PC-3 (cell line): Measurements from ENCODE around the gene AACS. TPM values are rescaled to one million over a fixed set of nuclear protein-coding genes. Genes with fewer than 3 reads are reported as not detected.

Source experiments
- ATAC-seq: fragments of 200-7000 bp; cut with Tn5 transposase; 2 replicates; pipeline ENCODE4 v1.9.1; 2020; ENCODE audit warnings: mild to moderate bottlenecking, moderate library complexity
- BruUV-seq: library from RNA; stranded (reverse); fragments of 400-500 nt; replicated peaks from 2 replicates; lab custom pipeline; 2021; lab: Mats Ljungman, UMichigan
- CTCF ChIA-PET: fragments of 300-600 bp; sonication (Branson Sonifier 250); formaldehyde crosslinking; loops from one replicate; lab custom pipeline; 2022; ENCODE audit warnings: antibody characterized with exemption; lab: Charles Lee
- POLR2A ChIA-PET: fragments of 300-600 bp; sonication (Branson Sonifier 250); formaldehyde crosslinking; loops from one replicate; lab custom pipeline; 2022; ENCODE audit warnings: antibody characterized with exemption; ENCODE audit not compliant: unreplicated experiment; lab: Charles Lee
- DNase-seq: peaks from one replicate; pipeline ENCODE4 v3.0.0-alpha.2; 2015
- H2AFZ ChIP-seq: fragments of 300-600 bp; sonication (generic); 2 replicates; pipeline ENCODE4 v1.6.0; 2016; ENCODE audit warnings: antibody characterized with exemption, low read length
- H3F3A ChIP-seq: fragments of 300-600 bp; sonication (generic); one replicate; pipeline ENCODE4 v1.6.0; 2017; ENCODE audit warnings: antibody characterized with exemption, low read length, control low read depth, mild to moderate bottlenecking; ENCODE audit not compliant: unreplicated experiment
- H3K27ac ChIP-seq: fragments of 300-600 bp; sonication (generic); 2 replicates; pipeline ENCODE4 v1.5.1; 2016; ENCODE audit warnings: mild to moderate bottlenecking, low read length
- H3K27me3 ChIP-seq: fragments of 300-600 bp; sonication (generic); 2 replicates; pipeline ENCODE4 v1.6.1; 2016; ENCODE audit warnings: low read length, mixed read lengths
- H3K36me3 ChIP-seq: fragments of 300-600 bp; sonication (generic); 2 replicates; pipeline ENCODE4 v1.6.1; 2016; ENCODE audit warnings: low read depth, mixed run types, low read length, mixed read lengths
- H3K4me1 ChIP-seq: fragments of 300-600 bp; sonication (generic); 2 replicates; pipeline ENCODE4 v1.5.1; 2016; ENCODE audit warnings: low read length; ENCODE audit not compliant: insufficient read depth
- H3K4me2 ChIP-seq: fragments of 300-600 bp; sonication (generic); 2 replicates; pipeline ENCODE4 v1.6.0; 2016; ENCODE audit warnings: low read length
- H3K4me3 ChIP-seq: fragments of 300-600 bp; sonication (generic); 2 replicates; pipeline ENCODE4 v1.5.1; 2016; ENCODE audit warnings: mild to moderate bottlenecking, low read length, mixed read lengths
- H3K79me2 ChIP-seq: fragments of 300-600 bp; sonication (generic); 2 replicates; pipeline ENCODE4 v1.6.1; 2017; ENCODE audit warnings: low read length, mixed read lengths
- H3K9ac ChIP-seq: fragments of 300-600 bp; sonication (generic); 2 replicates; pipeline ENCODE4 v1.6.0; 2016; ENCODE audit warnings: mild to moderate bottlenecking, low read length
- H3K9me2 ChIP-seq: fragments of 300-600 bp; sonication (generic); replicated peaks from 2 replicates; pipeline ENCODE4 v1.6.1; 2016; ENCODE audit warnings: mixed run types, low read length, mixed read lengths
- H3K9me3 ChIP-seq: fragments of 300-600 bp; sonication (generic); 2 replicates; pipeline ENCODE4 v1.6.1; 2016; ENCODE audit warnings: low read length, mixed read lengths
- H4K20me1 ChIP-seq: fragments of 300-600 bp; sonication (generic); 2 replicates; pipeline ENCODE4 v1.6.1; 2016; ENCODE audit warnings: low read length, mixed read lengths
- CTCF ChIP-seq: fragments of 300-600 bp; sonication (generic); conservative IDR thresholded peaks from 2 replicates; pipeline ENCODE4 v1.5.1; 2017; ENCODE audit warnings: antibody characterized with exemption, low read depth, mild to moderate bottlenecking, low read length
- EZH2 ChIP-seq: fragments of 300-600 bp; sonication (generic); IDR thresholded peaks from one replicate; pipeline ENCODE4 v1.6.1; 2017; ENCODE audit warnings: antibody characterized with exemption, mild to moderate bottlenecking, low read length; ENCODE audit not compliant: unreplicated experiment
- EZH2phosphoT487 ChIP-seq: fragments of 300-600 bp; sonication (generic); IDR thresholded peaks from 2 replicates; pipeline ENCODE4 v1.6.1; 2018; ENCODE audit warnings: mild to moderate bottlenecking, antibody characterized with exemption, low read length, borderline replicate concordance
- intact Hi-C: fragments of 100-400 bp; cut with micrococcal nuclease; formaldehyde crosslinking; loops from 2 replicates; pipeline ENCODE4 v1.9.0; 2023
- total RNA-seq: library from RNA; depleted of rRNA; stranded (reverse); fragments of >200 nt; gene quantifications from 2 replicates; pipeline ENCODE4 v1.2.3, GENCODE V29; 2014

Gene AACS
- total RNA-seq, 1 experiment from 2014 or later: 31.9 TPM

- no peaks in the 10 kb centered on the region for H3K9me3 ChIP-seq
- no peaks in the 10 kb centered on the region for H3K9me2 ChIP-seq
- H3K36me3 ChIP-seq: peaks cover 6% of the 10 kb centered on the region; the same call in 1 of the 2 replicates
- no peak overlapping the region for H3K9ac ChIP-seq
- CTCF ChIA-PET: no interaction called here
- no peak for ATAC-seq
- POLR2A ChIA-PET: no interaction called here
- H3K27me3 ChIP-seq: no peaks in the 10 kb centered on the region
- no TSS peak for BruUV-seq
- no peak for TF ChIP-seq CTCF
- TF ChIP-seq EZH2phosphoT487: no peak
- DNase-seq: no peak
- H4K20me1 ChIP-seq: no peaks in the 10 kb centered on the region
- H3K4me2 ChIP-seq: no peak overlapping the region
- H3K4me3 ChIP-seq: no peak overlapping the region
- no peak overlapping the region for H2AFZ ChIP-seq
- H3K79me2 ChIP-seq: no peaks in the 10 kb centered on the region
- no peaks in the 10 kb centered on the region for H3F3A ChIP-seq
- H3K27ac ChIP-seq: no peak overlapping the region
- H3K4me1 ChIP-seq: no peaks in the 10 kb centered on the region
- intact Hi-C loops: no loop called here
Measured at GRCh38 chr12:125023065-125023464, 42.2 kb upstream of the AACS start.

- Histone ChIP-seq H3K4me1 (no peaks in the 10 kb centered on the region), H3K27ac (no peak overlapping the region), H3K4me3 (no peak overlapping the region), H3K9me3 (no peaks in the 10 kb centered on the region), H3K9ac (no peak overlapping the region), H3F3A (no peaks in the 10 kb centered on the region), H3K9me2 (no peaks in the 10 kb centered on the region), H3K79me2 (no peaks in the 10 kb centered on the region), H4K20me1 (no peaks in the 10 kb centered on the region), H3K36me3 (peaks cover 6% of the 10 kb centered on the region; the same call in 1 of the 2 replicates), H3K4me2 (no peak overlapping the region), H3K27me3 (no peaks in the 10 kb centered on the region), H2AFZ (no peak overlapping the region)
- CTCF ChIA-PET: no interaction called here
- no TSS peak for BruUV-seq
- intact Hi-C loops: no loop called here
- TF ChIP-seq CTCF (no peak), EZH2phosphoT487 (no peak), EZH2 (no peak)
- POLR2A ChIA-PET: no interaction called here
- DNase-seq (no peak), ATAC-seq (no peak)
Measured at GRCh38 chr12:125024949-125025563, 40.2 kb upstream of the AACS start.

DNA sequence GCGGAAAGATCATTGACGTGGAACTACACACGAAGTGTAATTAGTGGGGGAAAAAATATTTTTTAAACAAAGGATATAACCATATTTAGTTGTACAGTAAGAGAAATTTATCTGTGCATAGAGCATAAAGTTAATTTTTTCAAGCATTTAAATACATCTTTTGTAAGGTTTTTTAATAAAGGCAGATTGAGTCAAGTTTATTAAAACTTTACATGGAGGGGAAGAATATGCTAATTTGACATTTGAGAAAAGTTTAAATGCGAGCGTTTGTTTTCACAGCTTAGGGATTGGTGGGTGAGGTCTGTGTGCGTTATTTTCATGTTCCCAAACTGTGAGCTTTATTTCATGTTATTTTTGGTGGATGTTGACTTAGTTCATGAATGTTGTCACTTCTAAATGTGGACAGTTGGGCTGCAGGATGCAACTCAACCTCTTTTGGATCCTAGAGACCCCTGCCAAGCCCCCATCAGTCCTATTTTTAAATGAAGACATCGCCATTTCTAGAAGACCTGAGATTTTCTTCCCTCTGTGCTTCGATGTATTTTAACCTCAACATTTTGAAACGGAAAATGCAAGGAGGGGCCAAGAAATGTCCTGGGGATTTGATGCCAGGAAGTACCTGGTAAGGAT is 39.5 kb upstream of the AACS start:
- POLR2A ChIA-PET: no interaction called here
- Histone ChIP-seq H3K9me2 (no peaks in the 10 kb centered on the region), H3K9me3 (no peaks in the 10 kb centered on the region), H3K36me3 (peaks cover 6% of the 10 kb centered on the region; the same call in 1 of the 2 replicates), H2AFZ (no peak overlapping the region), H3K4me2 (no peak overlapping the region), H3K4me3 (no peak overlapping the region), H3F3A (no peaks in the 10 kb centered on the region), H3K79me2 (no peaks in the 10 kb centered on the region), H3K27me3 (no peaks in the 10 kb centered on the region), H3K9ac (no peak overlapping the region), H4K20me1 (no peaks in the 10 kb centered on the region), H3K27ac (no peak overlapping the region), H3K4me1 (no peaks in the 10 kb centered on the region)
- DNase-seq (no peak), ATAC-seq (no peak)
- CTCF ChIA-PET: no interaction called here
- no TSS peak for BruUV-seq
- TF ChIP-seq EZH2: no peak
- TF ChIP-seq CTCF: no peak
- TF ChIP-seq EZH2phosphoT487: no peak
- intact Hi-C loops: no loop called here
